PFSK-1 (cell line): Measurements from ENCODE around the gene KIF26B.

Source experiments
- FOXP2 ChIP-seq: optimal IDR thresholded peaks from 2 replicates; pipeline ENCODE3; 2011; ENCODE audit warnings: borderline replicate concordance, control low read depth, inconsistent platforms; ENCODE audit not compliant: insufficient read depth; ENCODE audit errors: extremely low read length, extremely low read depth
- POLR2AphosphoS5 ChIP-seq: IDR thresholded peaks from 2 replicates; pipeline ENCODE4 v1.6.1; 2012; ENCODE audit warnings: low read depth, mild to moderate bottlenecking, control low read depth, low read length, moderate library complexity
- SIN3A ChIP-seq: IDR thresholded peaks from 2 replicates; pipeline ENCODE4 v1.6.1; 2012; ENCODE audit warnings: mild to moderate bottlenecking, low read length, moderate library complexity, borderline replicate concordance; ENCODE audit not compliant: insufficient read depth
- TAF1 ChIP-seq: IDR thresholded peaks from 2 replicates; pipeline ENCODE4 v1.6.1; 2012; ENCODE audit warnings: low read length, control low read depth, borderline replicate concordance; ENCODE audit not compliant: insufficient read depth
- TF ChIP-seq, protein P1 (sequence below), 2 experiments: IDR thresholded peaks; 2 replicates each; pipeline versions ENCODE4 v1.6.1 to v1.8.0; 2011 to 2012; ENCODE audit warnings: low read depth in 2 of 2, low read length in 2 of 2, control low read depth in 1 of 2, inconsistent platforms in 1 of 2, mild to moderate bottlenecking in 1 of 2, moderate library complexity in 1 of 2; ENCODE audit not compliant: insufficient read depth in 1 of 2

The KIF26B gene

GRCh38 chr1:245715970-245716369 lies 561.2 kb downstream of the KIF26B start:
- TF ChIP-seq TAF1 (no peak), POLR2AphosphoS5 (no peak), SIN3A (no peak), FOXP2 (no peak)
- TF ChIP-seq, protein P1, sequence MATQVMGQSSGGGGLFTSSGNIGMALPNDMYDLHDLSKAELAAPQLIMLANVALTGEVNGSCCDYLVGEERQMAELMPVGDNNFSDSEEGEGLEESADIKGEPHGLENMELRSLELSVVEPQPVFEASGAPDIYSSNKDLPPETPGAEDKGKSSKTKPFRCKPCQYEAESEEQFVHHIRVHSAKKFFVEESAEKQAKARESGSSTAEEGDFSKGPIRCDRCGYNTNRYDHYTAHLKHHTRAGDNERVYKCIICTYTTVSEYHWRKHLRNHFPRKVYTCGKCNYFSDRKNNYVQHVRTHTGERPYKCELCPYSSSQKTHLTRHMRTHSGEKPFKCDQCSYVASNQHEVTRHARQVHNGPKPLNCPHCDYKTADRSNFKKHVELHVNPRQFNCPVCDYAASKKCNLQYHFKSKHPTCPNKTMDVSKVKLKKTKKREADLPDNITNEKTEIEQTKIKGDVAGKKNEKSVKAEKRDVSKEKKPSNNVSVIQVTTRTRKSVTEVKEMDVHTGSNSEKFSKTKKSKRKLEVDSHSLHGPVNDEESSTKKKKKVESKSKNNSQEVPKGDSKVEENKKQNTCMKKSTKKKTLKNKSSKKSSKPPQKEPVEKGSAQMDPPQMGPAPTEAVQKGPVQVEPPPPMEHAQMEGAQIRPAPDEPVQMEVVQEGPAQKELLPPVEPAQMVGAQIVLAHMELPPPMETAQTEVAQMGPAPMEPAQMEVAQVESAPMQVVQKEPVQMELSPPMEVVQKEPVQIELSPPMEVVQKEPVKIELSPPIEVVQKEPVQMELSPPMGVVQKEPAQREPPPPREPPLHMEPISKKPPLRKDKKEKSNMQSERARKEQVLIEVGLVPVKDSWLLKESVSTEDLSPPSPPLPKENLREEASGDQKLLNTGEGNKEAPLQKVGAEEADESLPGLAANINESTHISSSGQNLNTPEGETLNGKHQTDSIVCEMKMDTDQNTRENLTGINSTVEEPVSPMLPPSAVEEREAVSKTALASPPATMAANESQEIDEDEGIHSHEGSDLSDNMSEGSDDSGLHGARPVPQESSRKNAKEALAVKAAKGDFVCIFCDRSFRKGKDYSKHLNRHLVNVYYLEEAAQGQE (IDR thresholded peaks at IDR 0.05; ENCODE audit: insufficient read depth in 1 of 2, low read depth in 2 of 2, low read length in 2 of 2), result no peak

DNA sequence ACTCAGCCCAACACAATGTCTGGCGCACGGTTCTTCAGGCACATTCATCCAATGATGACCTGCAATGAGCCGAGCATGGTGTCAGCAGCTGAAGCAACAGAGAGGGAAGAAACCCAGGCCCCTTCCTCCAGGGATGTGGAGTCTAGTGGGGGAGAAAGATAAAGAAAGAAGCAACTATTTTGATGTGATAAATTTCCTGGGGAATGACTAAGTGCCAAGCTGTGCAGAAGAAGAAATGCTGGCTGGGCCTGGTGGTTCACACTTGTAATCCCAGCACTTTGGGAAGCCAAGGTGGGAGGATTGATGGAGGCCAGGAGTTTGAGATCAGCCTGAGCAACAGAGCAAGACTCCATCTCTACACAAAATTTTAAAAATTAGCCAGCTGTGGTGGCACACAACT lies 561.8 kb downstream of the KIF26B start:
- TF ChIP-seq, protein P1 (IDR thresholded peaks at IDR 0.05; ENCODE audit: insufficient read depth in 1 of 2, low read depth in 2 of 2, low read length in 2 of 2), result no peak
- TF ChIP-seq POLR2AphosphoS5 (no peak), SIN3A (no peak), FOXP2 (no peak), TAF1 (no peak)

DNA sequence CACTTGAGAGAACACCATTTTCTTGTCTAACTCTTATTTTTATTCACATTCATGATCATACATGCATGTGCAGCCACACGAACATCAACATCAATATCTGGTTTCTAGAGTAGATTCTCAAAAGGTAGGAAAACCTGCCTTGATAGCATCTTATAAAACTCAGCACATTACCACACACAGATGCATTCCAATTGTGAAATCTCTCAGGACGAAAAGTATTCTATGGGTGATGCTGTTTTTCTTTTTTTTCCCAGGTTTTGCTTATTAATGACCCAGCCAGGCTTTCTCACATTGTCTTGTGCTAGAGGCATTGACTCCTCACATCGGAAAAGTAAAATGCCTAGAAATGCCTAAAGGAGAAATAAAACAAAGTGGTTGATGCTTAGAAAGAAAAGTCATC lies 562.8 kb downstream of the KIF26B start:
- TF ChIP-seq POLR2AphosphoS5 (no peak), SIN3A (no peak), TAF1 (no peak), FOXP2 (no peak)
- TF ChIP-seq, protein P1 (IDR thresholded peaks at IDR 0.05; ENCODE audit: insufficient read depth in 1 of 2, low read depth in 2 of 2, low read length in 2 of 2), result no peak

DNA sequence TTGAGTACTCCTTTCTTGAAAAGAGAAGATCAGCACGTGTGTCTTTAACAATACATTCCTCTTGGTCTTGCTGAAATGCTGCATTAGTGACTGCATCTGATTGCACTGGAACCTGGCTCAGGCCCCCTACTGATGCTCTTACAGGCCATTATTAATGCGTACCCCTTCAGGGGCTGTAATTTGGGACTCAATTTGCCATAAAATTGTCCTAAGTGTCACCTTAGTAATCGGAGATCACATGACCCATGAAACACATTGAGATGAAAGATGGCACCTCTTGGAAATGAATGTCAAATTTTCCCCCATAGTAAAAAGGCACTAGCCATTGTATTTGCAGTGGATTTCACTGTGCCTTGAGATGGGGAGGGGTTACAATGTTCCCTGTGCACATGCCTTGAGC lies 563.3 kb downstream of the KIF26B start:
- TF ChIP-seq POLR2AphosphoS5, result no peak
- TF ChIP-seq, protein P1 (IDR thresholded peaks at IDR 0.05; ENCODE audit: insufficient read depth in 1 of 2, low read depth in 2 of 2, low read length in 2 of 2), result no peak
- no peak for TF ChIP-seq TAF1
- no peak for TF ChIP-seq SIN3A
- TF ChIP-seq FOXP2, result no peak

DNA sequence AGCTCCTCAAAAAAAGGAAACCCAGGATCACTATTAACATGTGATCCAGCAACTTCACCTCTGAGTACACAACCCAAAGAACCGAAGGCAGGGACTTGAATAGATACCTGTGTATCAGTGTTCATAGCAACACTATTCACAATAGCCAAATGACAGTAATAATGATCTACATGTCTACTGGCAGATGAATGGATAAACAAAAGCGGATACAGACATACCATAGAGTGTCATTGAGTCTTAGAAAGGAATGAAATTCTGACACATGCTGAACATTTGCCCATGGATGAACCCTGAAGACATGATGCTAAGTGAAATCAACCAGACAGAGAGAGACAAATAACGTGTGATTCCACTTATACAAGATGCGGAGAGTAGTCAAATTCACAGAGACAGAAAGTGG lies 564.2 kb downstream of the KIF26B start:
- TF ChIP-seq SIN3A (no peak), POLR2AphosphoS5 (no peak), FOXP2 (no peak), TAF1 (no peak)
- TF ChIP-seq, protein P1 (IDR thresholded peaks at IDR 0.05; ENCODE audit: insufficient read depth in 1 of 2, low read depth in 2 of 2, low read length in 2 of 2), result no peak
